Lower leg skin (tissue), 4 donors: ENCODE results near the gene VDR. TPM values are rescaled to one million over a fixed set of nuclear protein-coding genes. Genes with fewer than 3 reads are reported as not detected.

ENCODE experiments used
- DNase-seq, 2 donors: peaks; one replicate each; pipeline ENCODE4 v3.0.0-alpha.2; 2019; ENCODE audit warnings: low spot score in 2 of 2
- H3K4me3 ChIP-seq: fragments of 200-600 bp; sonication (generic); 2 replicates; pipeline ENCODE4 v1.5.1; 2017; ENCODE audit warnings: mild to moderate bottlenecking, low read depth; ENCODE audit not compliant: poor library complexity, severe bottlenecking
- CTCF ChIP-seq, 3 donors: fragments of 450-650 bp; IDR thresholded peaks; one replicate each; pipeline ENCODE4 v1.5.1; 2016; ENCODE audit warnings: antibody characterized with exemption in 3 of 3, mild to moderate bottlenecking in 3 of 3, moderate library complexity in 2 of 3
- POLR2A ChIP-seq, 2 donors: fragments of 450-650 bp; IDR thresholded peaks; one replicate each; pipeline ENCODE4 v1.6.1; 2016 to 2017; ENCODE audit warnings: antibody characterized with exemption in 2 of 2, mild to moderate bottlenecking in 1 of 2, moderate library complexity in 1 of 2
- WGBS, 2 donors: methylation state at CpG; one replicate each; pipeline ENCODE4 v1.1.5; 2018; 5-methylcytosine and 5-hydroxymethylcytosine counted together
- intact Hi-C: fragments of 100-400 bp; cut with DNase I; formaldehyde crosslinking; loops from one replicate; pipeline ENCODE4 v1.15.0; 2023; ENCODE audit warnings: low total_unique reads
- total RNA-seq, 4 donors: library from RNA; depleted of rRNA; stranded (reverse); fragments of >200 nt; gene quantifications; one replicate each; pipeline ENCODE4 v1.1.0, GENCODE V29; 2016

VDR gene
- total RNA-seq, 4 donors from 2014 or later: 35.9 to 58.1 (median 39.4) TPM

GRCh38 chr12:47946413-47947323 is 41.9 kb upstream of the VDR start:
- H3K4me3 ChIP-seq: no peak overlapping the region
- TF ChIP-seq POLR2A (IDR thresholded peaks at IDR 0.05) (no peak), CTCF (IDR thresholded peaks at IDR 0.05) (no peak)
- DNase-seq: no peak
- WGBS, 2 donors: 60 to 68% methylated on average over 23 to 27 of the region's 27 CpGs
- intact Hi-C loops: loop anchor here (10.0 kb wide), 1 partner anchor 102 kb away; no protein-coding TSS in a partner anchor

GRCh38 chr12:47945341-47945728 is 40.5 kb upstream of the VDR start:
- DNase-seq: no peak
- WGBS, 2 donors: 22 to 27% methylated on average over 1 of the region's 1 CpG
- TF ChIP-seq CTCF (IDR thresholded peaks at IDR 0.05) (no peak), POLR2A (IDR thresholded peaks at IDR 0.05) (no peak)
- H3K4me3 ChIP-seq: no peak overlapping the region
- intact Hi-C loops: loop anchor here (10.0 kb wide), 1 partner anchor 101 kb away; no protein-coding TSS in a partner anchor

- no peak for DNase-seq
- TF ChIP-seq CTCF (IDR thresholded peaks at IDR 0.05): no peak
- no peak for TF ChIP-seq POLR2A (IDR thresholded peaks at IDR 0.05)
- H3K4me3 ChIP-seq: no peak overlapping the region
- intact Hi-C loops: loop anchor here (10.0 kb wide), 1 partner anchor 100 kb away; no protein-coding TSS in a partner anchor
- 38 to 67% methylated on average over 6 of the region's 6 CpGs for WGBS, 2 donors
Measured at GRCh38 chr12:47944685-47945340, 40.0 kb upstream of the VDR start.

- no peak for DNase-seq
- no peak overlapping the region for H3K4me3 ChIP-seq
- TF ChIP-seq POLR2A (IDR thresholded peaks at IDR 0.05) (no peak), CTCF (IDR thresholded peaks at IDR 0.05) (no peak)
- intact Hi-C loops: loop anchor here (10.0 kb wide), 1 partner anchor 99 kb away; no protein-coding TSS in a partner anchor
- WGBS, 2 donors: 59% methylated on average over 12 of the region's 12 CpGs
Measured at GRCh38 chr12:47943623-47944340, 39.0 kb upstream of the VDR start.

GRCh38 chr12:47942614-47943225 is 37.9 kb upstream of the VDR start:
- no peak for TF ChIP-seq CTCF (IDR thresholded peaks at IDR 0.05)
- TF ChIP-seq POLR2A (IDR thresholded peaks at IDR 0.05): no peak
- WGBS, 2 donors: 70 to 73% methylated on average over 30 of the region's 31 CpGs
- DNase-seq: peak in 1 of 2 donors; percentile 62
- H3K4me3 ChIP-seq: no peak overlapping the region
- intact Hi-C loops: loop anchor here (10.0 kb wide), 1 partner anchor 98 kb away; no protein-coding TSS in a partner anchor
